Smooth muscle cell (in vitro differentiated cells): Measurements from ENCODE around the gene DENND1A. TPM values are rescaled to one million over a fixed set of nuclear protein-coding genes. Genes with fewer than 3 reads are reported as not detected.

ENCODE experiments used
- DNase-seq: peaks from one replicate; lab custom pipeline; 2025; ENCODE audit not compliant: unreplicated experiment; lab: John Stamatoyannopoulos, UW
- H2AFZ ChIP-seq: fragments of 200-600 bp; sonication (generic); 2 replicates; pipeline ENCODE4 v1.6.0; 2016; ENCODE audit warnings: antibody characterized with exemption, low read depth, mild to moderate bottlenecking
- H3F3A ChIP-seq: fragments of 200-600 bp; sonication (generic); 2 replicates; pipeline ENCODE4 v1.6.0; 2017; ENCODE audit warnings: antibody characterized with exemption, low read depth
- H3K27ac ChIP-seq: fragments of 200-600 bp; sonication (generic); 2 replicates; pipeline ENCODE4 v1.5.1; 2016; ENCODE audit warnings: low read depth, mild to moderate bottlenecking
- H3K27me3 ChIP-seq: fragments of 200-600 bp; sonication (generic); 2 replicates; pipeline ENCODE4 v1.6.1; 2016; ENCODE audit warnings: low read depth, mild to moderate bottlenecking
- H3K36me3 ChIP-seq: fragments of 200-600 bp; sonication (generic); 2 replicates; pipeline ENCODE4 v1.5.1; 2016; ENCODE audit warnings: low read depth
- H3K4me1 ChIP-seq: fragments of 200-600 bp; sonication (generic); 2 replicates; pipeline ENCODE4 v1.5.1; 2016; ENCODE audit warnings: low read depth
- H3K4me2 ChIP-seq: fragments of 200-600 bp; sonication (generic); 2 replicates; pipeline ENCODE4 v1.6.0; 2016; ENCODE audit warnings: mild to moderate bottlenecking
- H3K4me3 ChIP-seq: fragments of 200-600 bp; sonication (generic); 2 replicates; pipeline ENCODE4 v1.5.1; 2016; ENCODE audit warnings: mild to moderate bottlenecking
- H3K79me2 ChIP-seq: fragments of 200-600 bp; sonication (generic); 2 replicates; pipeline ENCODE4 v1.6.0; 2016; ENCODE audit warnings: low read depth, mild to moderate bottlenecking
- H3K9ac ChIP-seq: fragments of 200-600 bp; sonication (generic); 2 replicates; pipeline ENCODE4 v1.6.0; 2016; ENCODE audit warnings: low read depth
- H3K9me3 ChIP-seq: fragments of 200-600 bp; sonication (generic); replicated peaks from 2 replicates; pipeline ENCODE4 v1.5.1; 2016; ENCODE audit warnings: low read depth
- H4K20me1 ChIP-seq: fragments of 200-600 bp; sonication (generic); 2 replicates; pipeline ENCODE4 v1.6.0; 2016; ENCODE audit warnings: low read depth
- CTCF ChIP-seq: fragments of 200-600 bp; sonication (generic); IDR thresholded peaks from 2 replicates; pipeline ENCODE4 v1.5.1; 2017; ENCODE audit warnings: borderline replicate concordance, mild to moderate bottlenecking, antibody characterized with exemption; ENCODE audit not compliant: insufficient read depth, poor library complexity, severe bottlenecking
- WGBS: methylation state at CpG from one replicate; pipeline ENCODE4 v1.1.7; 2016; ENCODE audit warnings: low lambda C conversion rate; 5-methylcytosine and 5-hydroxymethylcytosine counted together
- polyA plus RNA-seq: library from polyadenylated mRNA; unstranded; fragments of >200 nt; fragmentation: Nextera tagmentation; extraction: Ambion mirVana; gene quantifications from 2 replicates; pipeline ENCODE4 v1.2.1, GENCODE V29; 2016
- total RNA-seq: library from RNA; depleted of rRNA; stranded (reverse); fragments of >200 nt; gene quantifications from 2 replicates; pipeline ENCODE4 v1.2.3, GENCODE V29; 2014

DENND1A gene
- total and polyA plus RNA-seq, 2 experiments from 2014 or later: 8.1 to 20.2 TPM

GRCh38 chr9:123589361-123590239 lies 340.3 kb downstream of the DENND1A start:
- Histone ChIP-seq H3K4me3 (no peak overlapping the region), H3F3A (no peaks in the 10 kb centered on the region), H3K9me3 (no peaks in the 10 kb centered on the region), H3K4me1 (no peaks in the 10 kb centered on the region), H3K4me2 (no peak overlapping the region), H3K27me3 (no peaks in the 10 kb centered on the region), H3K27ac (no peak overlapping the region), H3K9ac (no peak overlapping the region), H4K20me1 (no peaks in the 10 kb centered on the region), H3K79me2 (no peaks in the 10 kb centered on the region), H3K36me3 (no peaks in the 10 kb centered on the region), H2AFZ (no peak overlapping the region)
- 88% methylated on average over 8 of the region's 8 CpGs for WGBS
- TF ChIP-seq CTCF: no peak
- no peak for DNase-seq

GRCh38 chr9:123586275-123586674 lies 343.7 kb downstream of the DENND1A start:
- WGBS: 95% methylated on average over 5 of the region's 5 CpGs

GRCh38 chr9:123584202-123585176 lies 345.4 kb downstream of the DENND1A start:
- Histone ChIP-seq H3K4me1 (no peaks in the 10 kb centered on the region), H3K4me3 (no peak overlapping the region), H4K20me1 (no peaks in the 10 kb centered on the region), H3F3A (no peaks in the 10 kb centered on the region), H2AFZ (no peak overlapping the region), H3K4me2 (no peak overlapping the region), H3K9me3 (no peaks in the 10 kb centered on the region), H3K27me3 (no peaks in the 10 kb centered on the region), H3K9ac (no peak overlapping the region), H3K36me3 (no peaks in the 10 kb centered on the region), H3K79me2 (no peaks in the 10 kb centered on the region), H3K27ac (no peak overlapping the region)
- no peak for TF ChIP-seq CTCF
- 91% methylated on average over 10 of the region's 10 CpGs for WGBS
- no peak for DNase-seq

More at GRCh38 chr9:123586275-123586674, 343.7 kb downstream of the DENND1A start:
- Histone ChIP-seq H3K9ac (no peak overlapping the region), H2AFZ (no peak overlapping the region), H3F3A (no peaks in the 10 kb centered on the region), H4K20me1 (no peaks in the 10 kb centered on the region), H3K27ac (no peak overlapping the region), H3K36me3 (no peaks in the 10 kb centered on the region), H3K4me3 (no peak overlapping the region), H3K4me2 (no peak overlapping the region), H3K79me2 (no peaks in the 10 kb centered on the region), H3K27me3 (no peaks in the 10 kb centered on the region), H3K9me3 (no peaks in the 10 kb centered on the region), H3K4me1 (no peaks in the 10 kb centered on the region)
- no peak for TF ChIP-seq CTCF
- DNase-seq: no peak
